SK-N-MC (cell line): ENCODE data around the gene CCDC8.

Experiments used
- EZH2 ChIP-seq: fragments of 200-600 bp; sonication (generic); IDR thresholded peaks from one replicate; pipeline ENCODE4 v1.6.1; 2017; ENCODE audit warnings: antibody characterized with exemption
- FOXP2 ChIP-seq: optimal IDR thresholded peaks from 2 replicates; pipeline ENCODE3; 2011; ENCODE audit warnings: mild to moderate bottlenecking, moderate library complexity; ENCODE audit not compliant: insufficient read depth; ENCODE audit errors: extremely low read length, control extremely low read depth

DNA sequence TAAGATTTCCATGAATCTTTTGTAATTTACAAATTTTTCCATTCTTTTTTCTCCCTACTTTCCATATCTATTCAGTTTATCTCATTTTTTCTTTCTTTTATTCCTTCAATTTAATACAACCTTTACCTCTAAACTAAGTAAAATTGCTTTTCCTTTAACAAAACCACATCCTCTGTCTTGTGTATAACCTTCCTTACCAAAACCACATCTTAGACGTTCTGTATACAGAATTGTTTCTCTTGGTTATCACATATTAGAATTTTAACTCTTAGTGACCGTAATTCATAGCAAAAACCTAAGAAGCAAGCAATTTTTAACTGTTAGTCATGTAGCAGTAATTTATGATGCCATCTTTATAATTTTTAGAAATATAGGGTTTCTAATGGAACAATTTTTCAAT lies 51.4 kb downstream of the CCDC8 start:
- TF ChIP-seq EZH2 (no peak), FOXP2 (no peak)
